Measurements from ENCODE around the gene CTXND1. TPM values are rescaled to one million over a fixed set of nuclear protein-coding genes. Genes with fewer than 3 reads are reported as not detected.

CTXND1 gene
- total RNA-seq, 1 experiment from 2014 or later: not detected

- no peak for DNase-seq (ENCODE audit: low read depth)
- in situ Hi-C loops (cut with HindIII; ENCODE audit: low pct_unique_long_range_greater_than_20kb, low sequenced_read_pairs): no loop called here
These were observed 13.0 kb upstream of the CTXND1 start for GRCh38 chr15:80265021-80265420.

- in situ Hi-C loops (cut with HindIII; ENCODE audit: low pct_unique_long_range_greater_than_20kb, low sequenced_read_pairs): no loop called here
- DNase-seq (ENCODE audit: low read depth): no peak
These were observed 12.0 kb upstream of the CTXND1 start for GRCh38 chr15:80264031-80264430.

GRCh38 chr15:80260551-80260950 is 8.5 kb upstream of the CTXND1 start:
- in situ Hi-C loops (cut with HindIII; ENCODE audit: low pct_unique_long_range_greater_than_20kb, low sequenced_read_pairs): no loop called here

GRCh38 chr15:80259942-80260510 is 8.0 kb upstream of the CTXND1 start:
- no peak for DNase-seq (ENCODE audit: low read depth)
- in situ Hi-C loops (cut with HindIII; ENCODE audit: low pct_unique_long_range_greater_than_20kb, low sequenced_read_pairs): no loop called here

More at GRCh38 chr15:80260551-80260950, 8.5 kb upstream of the CTXND1 start:
- DNase-seq (ENCODE audit: low read depth): no peak

- in situ Hi-C loops (cut with HindIII; ENCODE audit: low pct_unique_long_range_greater_than_20kb, low sequenced_read_pairs): no loop called here
- no peak for DNase-seq (ENCODE audit: low read depth)
These were observed 439 bp downstream of the CTXND1 start for GRCh38 chr15:80251428-80252120.

- DNase-seq (ENCODE audit: low read depth): no peak
- in situ Hi-C loops (cut with HindIII; ENCODE audit: low pct_unique_long_range_greater_than_20kb, low sequenced_read_pairs): no loop called here
These were observed 1.2 kb downstream of the CTXND1 start for GRCh38 chr15:80250614-80251427.

- DNase-seq (ENCODE audit: low read depth): no peak
- in situ Hi-C loops (cut with HindIII; ENCODE audit: low pct_unique_long_range_greater_than_20kb, low sequenced_read_pairs): no loop called here
These were observed 2.0 kb downstream of the CTXND1 start for GRCh38 chr15:80249973-80250372.

- in situ Hi-C loops (cut with HindIII; ENCODE audit: low pct_unique_long_range_greater_than_20kb, low sequenced_read_pairs): no loop called here
These were observed 4.7 kb downstream of the CTXND1 start for GRCh38 chr15:80247320-80247719.

GRCh38 chr15:80246425-80246894 is 5.6 kb downstream of the CTXND1 start:
- in situ Hi-C loops (cut with HindIII; ENCODE audit: low pct_unique_long_range_greater_than_20kb, low sequenced_read_pairs): no loop called here
- no peak for DNase-seq (ENCODE audit: low read depth)

More at GRCh38 chr15:80247320-80247719, 4.7 kb downstream of the CTXND1 start:
- DNase-seq (ENCODE audit: low read depth): no peak

GRCh38 chr15:80242802-80243201 is 9.2 kb downstream of the CTXND1 start:
- DNase-seq (ENCODE audit: low read depth): no peak
- in situ Hi-C loops (cut with HindIII; ENCODE audit: low pct_unique_long_range_greater_than_20kb, low sequenced_read_pairs): no loop called here

GRCh38 chr15:80242132-80242769 is 9.8 kb downstream of the CTXND1 start:
- DNase-seq (ENCODE audit: low read depth): no peak
- in situ Hi-C loops (cut with HindIII; ENCODE audit: low pct_unique_long_range_greater_than_20kb, low sequenced_read_pairs): no loop called here

- no peak for DNase-seq (ENCODE audit: low read depth)
- in situ Hi-C loops (cut with HindIII; ENCODE audit: low pct_unique_long_range_greater_than_20kb, low sequenced_read_pairs): no loop called here
These were observed 10.5 kb downstream of the CTXND1 start for GRCh38 chr15:80241508-80241907.

- DNase-seq (ENCODE audit: low read depth): no peak
- in situ Hi-C loops (cut with HindIII; ENCODE audit: low pct_unique_long_range_greater_than_20kb, low sequenced_read_pairs): no loop called here
These were observed 11.7 kb downstream of the CTXND1 start for GRCh38 chr15:80240276-80240675.

GRCh38 chr15:80234883-80235282 is 17.1 kb downstream of the CTXND1 start:
- in situ Hi-C loops (cut with HindIII; ENCODE audit: low pct_unique_long_range_greater_than_20kb, low sequenced_read_pairs): no loop called here
- no peak for DNase-seq (ENCODE audit: low read depth)

GRCh38 chr15:80233581-80233980 is 18.4 kb downstream of the CTXND1 start:
- no peak for DNase-seq (ENCODE audit: low read depth)
- in situ Hi-C loops (cut with HindIII; ENCODE audit: low pct_unique_long_range_greater_than_20kb, low sequenced_read_pairs): no loop called here

GRCh38 chr15:80231371-80231770 is 20.6 kb downstream of the CTXND1 start:
- in situ Hi-C loops (cut with HindIII; ENCODE audit: low pct_unique_long_range_greater_than_20kb, low sequenced_read_pairs): no loop called here
- no peak for DNase-seq (ENCODE audit: low read depth)

- in situ Hi-C loops (cut with HindIII; ENCODE audit: low pct_unique_long_range_greater_than_20kb, low sequenced_read_pairs): no loop called here
- no peak for DNase-seq (ENCODE audit: low read depth)
These were observed 22.9 kb downstream of the CTXND1 start for GRCh38 chr15:80228959-80229610.

- DNase-seq (ENCODE audit: low read depth): no peak
- in situ Hi-C loops (cut with HindIII; ENCODE audit: low pct_unique_long_range_greater_than_20kb, low sequenced_read_pairs): no loop called here
These were observed 32.1 kb downstream of the CTXND1 start for GRCh38 chr15:80219955-80220354.

Data from Caki2 (cell line).